Gastrocnemius medialis (tissue), 4 donors: ENCODE data around the gene SLC35E2B.

Experiments
- CTCF ChIP-seq, 5 experiments: fragments of 450-650 bp in 3 of 5; fragments of 200-600 bp in 2 of 5; sonication (generic) in 2 of 5; IDR thresholded peaks in 4 of 5; conservative IDR thresholded peaks in 1 of 5; 1 replicate in 4 of 5; 2 replicates in 1 of 5; pipeline ENCODE4 v1.5.1; 2016 to 2019; ENCODE audit warnings: antibody characterized with exemption in 5 of 5, mild to moderate bottlenecking in 3 of 5, moderate library complexity in 3 of 5
- POLR2A ChIP-seq, 2 donors: fragments of 450-650 bp; IDR thresholded peaks; one replicate each; pipeline ENCODE4 v1.6.1; 2017; ENCODE audit warnings: antibody characterized with exemption in 2 of 2, mild to moderate bottlenecking in 2 of 2, moderate library complexity in 2 of 2

GRCh38 chr1:1666526-1666925 lies 26.1 kb downstream of the SLC35E2B start:
- TF ChIP-seq CTCF (IDR thresholded peaks at IDR 0.05 in 4 of 5, conservative IDR thresholded peaks at IDR 0.05 in 1 of 5) (no peak), POLR2A (IDR thresholded peaks at IDR 0.05) (no peak)
